K562 (cell line): ENCODE data around the gene C1QTNF6. TPM values are rescaled to one million over a fixed set of nuclear protein-coding genes. Genes with fewer than 3 reads are reported as not detected.

Experiments used
- ATAC-seq: fragments of 200-7000 bp; cut with Tn5 transposase; 3 replicates; pipeline ENCODE4 v1.9.1; 2020; ENCODE audit warnings: moderate library complexity
- BruUV-seq: library from RNA; stranded (reverse); fragments of 400-500 nt; replicated peaks from 2 replicates; lab custom pipeline; 2021; lab: Mats Ljungman, UMichigan
- CTCF ChIA-PET: fragments of 300-600 bp; formaldehyde crosslinking; extraction: SDS; loops from one replicate; lab custom pipeline; 2021; ENCODE audit warnings: low intra/inter-chr PET ratio; lab: Yijun Ruan, JAX
- POLR2A ChIA-PET: fragments of 300-600, 350-650 bp; sonication (Branson Sonifier 250); formaldehyde crosslinking; extraction: SDS; loops from one replicate; lab custom pipeline; 2021; ENCODE audit warnings: antibody characterized with exemption, inconsistent platforms; lab: Yijun Ruan, JAX
- DNase-seq, 4 experiments: peaks; one replicate each; pipeline versions ENCODE4 v3.0.0 to v3.0.0-alpha.2; 2011 to 2018; ENCODE audit warnings: low spot score in 3 of 4, mixed read lengths in 3 of 4; ENCODE audit errors: extremely low read depth in 1 of 4
- FAIRE-seq: peaks from 2 replicates; lab custom pipeline; 2011; peaks lifted over from hg19 to GRCh38; lab: Jason Lieb, UNC
- H2AFZ ChIP-seq: 2 replicates; pipeline ENCODE4 v1.6.0; 2011; ENCODE audit warnings: low read depth, low read length, control low read depth, inconsistent platforms
- H3K27ac ChIP-seq: fragments of 200-600 bp; 3 replicates; pipeline ENCODE4 v1.8.0; 2011; ENCODE audit warnings: low read depth, mild to moderate bottlenecking, control low read depth, inconsistent platforms, low read length, moderate library complexity, mixed read lengths; ENCODE audit errors: extremely low read depth
- H3K27me3 ChIP-seq, 2 experiments: fragments of 300-600 bp in 1 of 2; 2 replicates in 1 of 2; 3 replicates in 1 of 2; pipeline versions ENCODE4 v1.6.0 to v1.8.0; 2011; ENCODE audit warnings: inconsistent platforms in 2 of 2, low read length in 2 of 2, mild to moderate bottlenecking in 1 of 2, mixed read lengths in 1 of 2, moderate library complexity in 1 of 2; ENCODE audit not compliant: control insufficient read depth in 2 of 2, insufficient read depth in 2 of 2
- H3K36me3 ChIP-seq: fragments of 300-600 bp; 3 replicates; pipeline ENCODE4 v1.8.0; 2011; ENCODE audit warnings: mild to moderate bottlenecking, low read length, inconsistent platforms; ENCODE audit not compliant: control insufficient read depth, insufficient read depth
- H3K4me1 ChIP-seq, 2 experiments: fragments of 200-600 bp in 1 of 2; replicated peaks in 1 of 2; 2 replicates in 1 of 2; 3 replicates in 1 of 2; pipeline versions ENCODE4 v1.5.1 to v1.8.0; 2011; ENCODE audit warnings: inconsistent platforms in 2 of 2, low read length in 2 of 2, mild to moderate bottlenecking in 1 of 2, mixed read lengths in 1 of 2, moderate library complexity in 1 of 2; ENCODE audit not compliant: control insufficient read depth in 2 of 2, insufficient read depth in 2 of 2
- H3K4me2 ChIP-seq: 2 replicates; pipeline ENCODE4 v1.6.1; 2011; ENCODE audit warnings: low read length, control low read depth, inconsistent platforms, mixed read lengths; ENCODE audit not compliant: insufficient read depth
- H3K4me3 ChIP-seq: fragments of 200-600 bp; sonication (generic), shearing (Covaris generic); 2 replicates; pipeline ENCODE4 v1.5.1; 2016; ENCODE audit warnings: control low read depth, inconsistent platforms
- H3K79me2 ChIP-seq: fragments of 200-600 bp; 3 replicates; pipeline ENCODE4 v1.8.0; 2011; ENCODE audit warnings: low read length, inconsistent platforms; ENCODE audit not compliant: control insufficient read depth, insufficient read depth
- H3K9ac ChIP-seq, 2 experiments: 2 replicates each; pipeline versions ENCODE4 v1.6.0 to v1.6.1; 2011; ENCODE audit warnings: low read depth in 2 of 2, low read length in 2 of 2, control low read depth in 1 of 2, inconsistent platforms in 1 of 2, mild to moderate bottlenecking in 1 of 2, mixed read lengths in 1 of 2; ENCODE audit not compliant: insufficient read depth in 1 of 2
- H3K9me1 ChIP-seq: one replicate; pipeline ENCODE4 v1.6.0; 2011; ENCODE audit warnings: inconsistent platforms, mild to moderate bottlenecking, low read length, moderate library complexity; ENCODE audit not compliant: control insufficient read depth, insufficient read depth
- H3K9me3 ChIP-seq: replicated peaks from 2 replicates; pipeline ENCODE4 v1.5.1; 2011; ENCODE audit warnings: low read depth, low read length, inconsistent platforms; ENCODE audit not compliant: control insufficient read depth, insufficient read depth
- H4K20me1 ChIP-seq: replicated peaks from 2 replicates; pipeline ENCODE4 v1.6.1; 2011; ENCODE audit warnings: low read length, inconsistent platforms, mixed read lengths; ENCODE audit not compliant: control insufficient read depth, insufficient read depth
- ARID3A ChIP-seq: IDR thresholded peaks from 2 replicates; pipeline ENCODE4 v1.6.1; 2012; ENCODE audit warnings: low read depth, low read length, improper control_type of control experiment, borderline replicate concordance
- GABPA ChIP-seq: fragments of 200-800 bp; sonication (Bioruptor generic); conservative IDR thresholded peaks from 2 replicates; pipeline ENCODE4 v1.6.1; 2016; ENCODE audit warnings: low read depth, missing genetic modification characterization, missing compliant biosample characterization
- L3MBTL2 ChIP-seq: fragments of 450-650 bp; IDR thresholded peaks from 2 replicates; pipeline ENCODE4 v1.6.1; 2016; ENCODE audit warnings: mild to moderate bottlenecking, moderate library complexity
- MBD2 ChIP-seq: sonication (generic); IDR thresholded peaks from 2 replicates; pipeline ENCODE4 v1.6.1; 2016; ENCODE audit warnings: low read depth, borderline replicate concordance
- WGBS: fragments of 100-300 bp; shearing (Covaris generic); methylation state at CpG from one replicate; pipeline ENCODE4 v1.1.6; 2016; ENCODE audit warnings: low coverage, mixed read lengths; ENCODE audit not compliant: insufficient coverage; ENCODE audit errors: missing lambda C conversion rate; 5-methylcytosine and 5-hydroxymethylcytosine counted together
- in situ Hi-C: fragments of 300-500 bp; cut with MboI; formaldehyde crosslinking; loops from 4 replicates; pipeline ENCODE4 v1.15.0; 2018; ENCODE audit warnings: inconsistent platforms, mixed read lengths
- intact Hi-C: fragments of 100-400 bp; cut with micrococcal nuclease; formaldehyde crosslinking; loops from 2 replicates; pipeline ENCODE4 v1.14.2; 2022
- polyA plus RNA-seq, 8 experiments: library from polyadenylated mRNA; depleted of rRNA in 4 of 8; stranded (reverse) in 5 of 8; unstranded in 3 of 8; fragments of >200 nt; fragmentation: Nextera tagmentation in 2 of 8; fragmentation: Illumina TruSeq in 1 of 8; extraction: Ambion mirVana in 2 of 8; extraction: Trizol in 1 of 8; gene quantifications; 2 replicates each; pipeline versions ENCODE4 v1.2.1 to v1.2.3, GENCODE V29; 2011 to 2014; ENCODE audit warnings: inconsistent platforms in 1 of 8, missing spikeins in 1 of 8
- total RNA-seq, 7 experiments: library from RNA; depleted of rRNA in 6 of 7; stranded (reverse); fragments of >200 nt in 6 of 7; fragmentation: Illumina TruSeq in 2 of 7; extraction: Trizol in 2 of 7; gene quantifications; 2 replicates each; pipeline versions ENCODE4 v1.2.1 to v1.2.3, GENCODE V29; 2011 to 2021; ENCODE audit warnings: low replicate concordance in 1 of 7

C1QTNF6 gene
- total and polyA plus RNA-seq, 9 of the 15 experiments (the other 6 are each of a cell fraction or from before 2014, with no cell fraction given), result 0.18 to 0.92 (median 0.55) TPM

GRCh38 chr22:37145180-37146050 is 42.6 kb downstream of the C1QTNF6 start:
- POLR2A ChIA-PET, result interaction anchor here (0.7 to 1.0 kb wide), 2 partner anchors 9 to 17 kb away, joined by 3 to 4 read pairs; no protein-coding TSS in a partner anchor
- Histone ChIP-seq H3K27me3 (peaks cover 0 to 11% of the 10 kb centered on the region in 2 experiments; a peak in 1 of 5 replicates), H3K9me3 (no peaks in the 10 kb centered on the region), H3K4me1 (peaks cover 5 to 27% of the 10 kb centered on the region in 2 experiments; a peak in 4 of 5 replicates), H3K27ac (no peak overlapping the region), H2AFZ (no peak overlapping the region), H3K79me2 (no peaks in the 10 kb centered on the region), H4K20me1 (no peaks in the 10 kb centered on the region; the same call in 1 of the 2 replicates), H3K4me2 (no peak overlapping the region; the same call in 1 of the 2 replicates), H3K9ac (no peak overlapping the region), H3K9me1 (no peaks in the 10 kb centered on the region), H3K4me3 (no peak overlapping the region), H3K36me3 (no peaks in the 10 kb centered on the region)
- no peak for TF ChIP-seq MBD2
- peak; percentile 39; the same call in 1 of the 2 replicates for TF ChIP-seq L3MBTL2
- TF ChIP-seq ARID3A, result no peak
- TF ChIP-seq GABPA (tag), result 0 out of 2 replicates have a peak, but pooled peaks have one; percentile 36
- ATAC-seq (no peak), FAIRE-seq (no peak), DNase-seq (no peak)
- no TSS peak for BruUV-seq
- CTCF ChIA-PET, result no interaction called here
- WGBS, result 13% methylated on average over 11 of the region's 17 CpGs
- intact Hi-C loops (no loop called here), in situ Hi-C loops (no loop called here)
